ENCODE measurements around the gene PRDM11.

PRDM11 gene

GRCh38 chr11:45225277-45225676, 78.8 kb downstream of the PRDM11 start:
- no peak for TF ChIP-seq POLR2A (IDR thresholded peaks at IDR 0.05; ENCODE audit: extremely low read depth, insufficient read length)
- TF ChIP-seq, protein P1, sequence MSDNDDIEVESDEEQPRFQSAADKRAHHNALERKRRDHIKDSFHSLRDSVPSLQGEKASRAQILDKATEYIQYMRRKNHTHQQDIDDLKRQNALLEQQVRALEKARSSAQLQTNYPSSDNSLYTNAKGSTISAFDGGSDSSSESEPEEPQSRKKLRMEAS (IDR thresholded peaks at IDR 0.05; ENCODE audit: low read depth, low read length): no peak
- TF ChIP-seq CTCF (IDR thresholded peaks at IDR 0.05; ENCODE audit: low read depth, low read length): no peak
- TF ChIP-seq MYC (IDR thresholded peaks at IDR 0.05; ENCODE audit: low read depth, low read length): no peak
- no peak for DNase-seq (ENCODE audit: low read depth)
- no peak overlapping the region for H3K4me3 ChIP-seq (ENCODE audit: low read depth, low read length)

DNA sequence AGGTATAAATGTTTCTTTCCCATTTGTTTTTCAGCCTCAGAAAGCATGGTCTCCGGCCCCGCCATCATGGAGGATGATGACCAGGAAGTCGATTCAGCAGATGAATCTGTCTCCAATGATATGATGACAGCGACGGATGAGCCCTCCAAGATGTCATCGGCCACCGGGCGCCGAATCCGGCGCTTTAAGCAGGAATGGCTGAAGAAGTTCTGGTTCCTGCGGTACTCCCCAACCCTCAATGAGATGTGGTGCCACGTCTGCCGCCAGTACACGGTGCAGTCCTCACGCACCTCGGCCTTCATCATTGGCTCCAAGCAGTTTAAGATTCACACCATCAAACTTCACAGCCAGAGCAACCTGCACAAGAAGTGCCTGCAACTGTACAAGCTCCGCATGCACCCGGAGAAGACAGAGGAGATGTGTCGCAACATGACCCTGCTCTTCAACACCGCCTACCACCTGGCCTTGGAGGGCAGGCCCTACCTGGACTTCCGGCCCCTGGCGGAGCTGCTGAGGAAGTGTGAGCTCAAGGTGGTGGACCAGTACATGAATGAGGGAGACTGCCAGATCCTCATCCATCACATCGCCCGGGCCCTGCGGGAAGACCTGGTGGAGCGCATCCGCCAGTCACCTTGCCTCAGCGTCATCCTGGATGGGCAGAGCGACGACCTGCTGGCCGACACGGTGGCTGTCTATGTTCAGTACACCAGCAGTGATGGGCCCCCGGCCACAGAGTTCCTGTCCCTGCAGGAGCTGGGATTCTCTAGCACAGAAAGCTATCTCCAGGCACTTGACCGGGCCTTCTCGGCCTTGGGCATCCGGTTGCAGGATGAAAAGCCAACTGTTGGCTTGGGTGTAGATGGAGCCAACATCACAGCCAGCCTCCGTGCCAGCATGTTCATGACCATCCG, 79.8 kb downstream of the PRDM11 start:
- TF ChIP-seq MYC (IDR thresholded peaks at IDR 0.05; ENCODE audit: low read depth, low read length) (no peak), POLR2A (IDR thresholded peaks at IDR 0.05; ENCODE audit: extremely low read depth, insufficient read length) (no peak), CTCF (IDR thresholded peaks at IDR 0.05; ENCODE audit: low read depth, low read length) (no peak)
- TF ChIP-seq, protein P1 (IDR thresholded peaks at IDR 0.05; ENCODE audit: low read depth, low read length): no peak
- H3K4me3 ChIP-seq (ENCODE audit: low read depth, low read length): no peak overlapping the region

DNA sequence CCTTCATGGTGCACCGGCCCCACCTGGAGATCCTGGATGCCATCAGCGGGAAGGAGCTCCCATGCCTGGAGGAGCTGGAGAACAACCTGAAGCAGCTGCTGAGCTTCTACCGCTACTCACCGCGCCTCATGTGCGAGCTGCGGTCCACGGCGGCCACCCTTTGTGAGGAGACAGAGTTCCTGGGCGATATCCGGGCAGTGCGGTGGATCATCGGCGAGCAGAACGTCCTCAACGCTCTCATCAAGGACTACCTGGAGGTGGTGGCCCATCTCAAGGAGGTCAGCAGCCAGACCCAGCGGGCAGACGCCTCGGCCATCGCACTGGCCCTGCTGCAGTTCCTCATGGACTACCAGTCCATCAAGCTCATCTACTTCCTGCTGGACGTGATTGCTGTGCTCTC, 80.5 kb downstream of the PRDM11 start:
- TF ChIP-seq POLR2A (IDR thresholded peaks at IDR 0.05; ENCODE audit: extremely low read depth, insufficient read length): no peak
- TF ChIP-seq, protein P1 (IDR thresholded peaks at IDR 0.05; ENCODE audit: low read depth, low read length): no peak
- no peak for TF ChIP-seq MYC (IDR thresholded peaks at IDR 0.05; ENCODE audit: low read depth, low read length)
- H3K4me3 ChIP-seq (ENCODE audit: low read depth, low read length): no peak overlapping the region
- DNase-seq (ENCODE audit: low read depth): no peak

More for the DNA sequence above, 79.8 kb downstream of the PRDM11 start:
- no peak for DNase-seq (ENCODE audit: low read depth)

DNA sequence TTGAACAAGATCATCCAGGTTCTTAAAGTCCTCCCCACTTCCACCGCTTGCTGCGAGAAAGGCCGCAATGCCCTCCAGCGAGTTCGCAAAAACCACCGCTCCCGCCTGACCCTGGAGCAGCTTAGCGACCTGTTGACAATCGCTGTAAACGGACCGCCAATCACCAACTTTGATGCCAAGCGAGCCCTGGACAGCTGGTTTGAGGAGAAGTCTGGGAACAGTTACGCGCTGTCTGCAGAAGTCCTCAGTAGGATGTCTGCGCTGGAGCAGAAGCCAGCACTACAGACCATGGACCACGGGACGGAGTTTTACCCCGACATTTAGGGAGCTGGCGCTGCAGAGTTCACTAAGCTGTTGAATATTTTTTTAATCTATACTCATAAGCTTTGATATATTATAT, 81.4 kb downstream of the PRDM11 start:
- no peak for DNase-seq (ENCODE audit: low read depth)
- TF ChIP-seq, protein P1 (IDR thresholded peaks at IDR 0.05; ENCODE audit: low read depth, low read length): no peak
- H3K4me3 ChIP-seq (ENCODE audit: low read depth, low read length): no peak overlapping the region

- H3K4me3 ChIP-seq (ENCODE audit: low read depth, low read length): no peak overlapping the region
- TF ChIP-seq POLR2A (IDR thresholded peaks at IDR 0.05; ENCODE audit: extremely low read depth, insufficient read length) (no peak), CTCF (IDR thresholded peaks at IDR 0.05; ENCODE audit: low read depth, low read length) (no peak), MYC (IDR thresholded peaks at IDR 0.05; ENCODE audit: low read depth, low read length) (no peak)
- TF ChIP-seq, protein P1 (IDR thresholded peaks at IDR 0.05; ENCODE audit: low read depth, low read length): no peak
- no peak for DNase-seq (ENCODE audit: low read depth)
Measured at GRCh38 chr11:45229401-45230020, 83.1 kb downstream of the PRDM11 start.

DNA sequence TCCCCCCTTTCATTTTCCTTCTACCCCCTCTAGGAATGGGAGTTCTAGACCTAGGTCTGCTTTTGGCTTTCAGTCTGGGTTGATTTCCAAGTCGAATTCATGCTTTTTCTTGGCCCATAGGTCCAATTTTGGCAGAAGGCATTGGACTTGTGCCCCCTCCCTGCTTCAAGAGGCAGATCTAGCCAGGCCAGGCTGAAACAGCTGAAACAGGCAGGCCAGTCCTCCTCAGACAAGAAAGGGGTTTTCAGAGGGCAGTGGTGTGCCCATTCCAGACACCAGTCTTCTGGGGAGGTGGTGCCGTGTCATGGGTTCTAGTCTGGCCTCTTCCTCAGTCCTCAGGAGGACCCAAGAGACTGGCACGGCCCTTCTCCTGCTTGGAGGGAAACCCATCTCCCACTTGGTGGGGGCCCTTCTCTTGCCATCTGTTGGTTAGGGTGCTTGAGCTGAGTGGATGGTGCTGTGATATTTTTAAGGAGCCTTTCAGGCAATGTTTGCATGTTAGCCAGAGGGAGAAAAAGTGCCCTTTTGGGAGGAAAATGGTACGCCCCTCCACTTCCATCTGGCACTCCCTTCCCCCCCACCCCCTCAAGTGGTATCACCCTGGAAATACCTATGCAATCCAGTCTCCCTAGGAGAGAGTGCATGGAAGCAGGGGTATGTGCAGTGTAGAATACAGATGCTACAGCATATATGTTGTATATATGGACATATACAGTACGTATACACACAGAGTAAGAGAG, 86.1 kb downstream of the PRDM11 start:
- no peak for DNase-seq (ENCODE audit: low read depth)
- no peak overlapping the region for H3K4me3 ChIP-seq (ENCODE audit: low read depth, low read length)
- TF ChIP-seq, protein P1 (IDR thresholded peaks at IDR 0.05; ENCODE audit: low read depth, low read length): no peak
- TF ChIP-seq CTCF (IDR thresholded peaks at IDR 0.05; ENCODE audit: low read depth, low read length): no peak
- TF ChIP-seq POLR2A (IDR thresholded peaks at IDR 0.05; ENCODE audit: extremely low read depth, insufficient read length): no peak
- TF ChIP-seq MYC (IDR thresholded peaks at IDR 0.05; ENCODE audit: low read depth, low read length): no peak
